Subcutaneous abdominal adipose tissue (tissue), 5 donors: ENCODE data around the gene SOWAHB.
A peak's percentile ranks its signal among the peaks of the same experiment; 100 is the strongest.

ENCODE experiments used
- H3K27ac ChIP-seq: one replicate; pipeline ENCODE4 v1.7.0; 2013; ENCODE audit warnings: low read depth, mild to moderate bottlenecking, inconsistent platforms, low read length, moderate library complexity
- H3K27me3 ChIP-seq, 5 donors: one replicate each; pipeline ENCODE4 v1.7.0; 2013; ENCODE audit warnings: low read length in 5 of 5, inconsistent platforms in 1 of 5; ENCODE audit not compliant: control insufficient read depth in 5 of 5, insufficient read depth in 4 of 5
- H3K36me3 ChIP-seq, 5 donors: one replicate each; pipeline ENCODE4 v1.7.0; 2013; ENCODE audit warnings: low read length in 5 of 5; ENCODE audit not compliant: control insufficient read depth in 5 of 5, insufficient read depth in 5 of 5
- H3K4me1 ChIP-seq, 5 donors: one replicate each; pipeline ENCODE4 v1.7.0; 2013; ENCODE audit warnings: low read length in 5 of 5, mild to moderate bottlenecking in 3 of 5, moderate library complexity in 1 of 5; ENCODE audit not compliant: control insufficient read depth in 5 of 5, insufficient read depth in 5 of 5
- H3K4me3 ChIP-seq, 5 donors: one replicate each; pipeline ENCODE4 v1.7.0; 2013; ENCODE audit warnings: low read length in 5 of 5, low read depth in 1 of 5
- H3K9ac ChIP-seq, 5 donors: one replicate each; pipeline ENCODE4 v1.7.0; 2013; ENCODE audit warnings: low read length in 5 of 5, mild to moderate bottlenecking in 4 of 5, moderate library complexity in 3 of 5
- H3K9me3 ChIP-seq, 5 donors: one replicate each; pipeline ENCODE4 v1.7.0; 2013; ENCODE audit warnings: low read length in 5 of 5; ENCODE audit not compliant: control insufficient read depth in 5 of 5
- donor health status: healthy.
- donor health status: healthy.
- donor health status: healthy.
- donor health status: healthy.
- donor health status: healthy.

Gene SOWAHB

GRCh38 chr4:76897536-76898384 is at the start of gene SOWAHB:
TSS of gene SOWAHB (minus strand) at chr4:76898144. CDS start at chr4:76897849, 295 bp downstream.
- peak within 1 kb of the TSS in 4 of 5 donors; percentile 50 to 67 (median 61) for H3K4me3 ChIP-seq
- no peaks in the 10 kb centered on the region for H3K9me3 ChIP-seq
- peak within 1 kb of the TSS in 2 of 5 donors; percentile 38 to 51 for H3K9ac ChIP-seq
- peaks cover 0 to 24% (median 18%) of the 10 kb centered on the region in 5 donors for H3K4me1 ChIP-seq
- no peaks in the 10 kb centered on the region for H3K36me3 ChIP-seq
- H3K27ac ChIP-seq = no peak within 1 kb of the TSS
- peaks cover 15 to 27% (median 24%) of the 10 kb centered on the region in 5 donors for H3K27me3 ChIP-seq

GRCh38 chr4:76947369-76947768 is 49.4 kb upstream of the SOWAHB start:
- H3K36me3 ChIP-seq = no peaks in the 10 kb centered on the region
- H3K9me3 ChIP-seq = no peaks in the 10 kb centered on the region
- H3K27me3 ChIP-seq = peaks cover 0 to 2% (median 0%) of the 10 kb centered on the region in 5 donors
- H3K9ac ChIP-seq = no peak overlapping the region
- no peak overlapping the region for H3K27ac ChIP-seq
- H3K4me3 ChIP-seq = no peak overlapping the region
- peaks cover 5 to 42% (median 32%) of the 10 kb centered on the region in 5 donors for H3K4me1 ChIP-seq

- Histone ChIP-seq H3K4me3 (no peak overlapping the region), H3K4me1 (peaks cover 5 to 16% (median 15%) of the 10 kb centered on the region in 5 donors), H3K9ac (no peak overlapping the region), H3K36me3 (no peaks in the 10 kb centered on the region), H3K27me3 (peaks cover 0 to 2% (median 0%) of the 10 kb centered on the region in 5 donors), H3K9me3 (peaks cover 0 to 4% (median 0%) of the 10 kb centered on the region in 5 donors), H3K27ac (no peak overlapping the region)
Observed at GRCh38 chr4:76943790-76944189, 45.8 kb upstream of the SOWAHB start.

GRCh38 chr4:76943129-76943620 is 45.2 kb upstream of the SOWAHB start:
- Histone ChIP-seq H3K36me3 (no peaks in the 10 kb centered on the region), H3K9me3 (peaks cover 0 to 4% (median 0%) of the 10 kb centered on the region in 5 donors), H3K4me3 (no peak overlapping the region), H3K4me1 (peaks cover under 1 to 10% (median 9%) of the 10 kb centered on the region in 5 donors), H3K27me3 (no peaks in the 10 kb centered on the region), H3K9ac (no peak overlapping the region), H3K27ac (no peak overlapping the region)

GRCh38 chr4:76939184-76939583 is 41.2 kb upstream of the SOWAHB start:
- Histone ChIP-seq H3K9ac (no peak overlapping the region), H3K27me3 (no peaks in the 10 kb centered on the region), H3K9me3 (peaks cover 0 to 4% (median 0%) of the 10 kb centered on the region in 5 donors), H3K36me3 (no peaks in the 10 kb centered on the region), H3K27ac (no peak overlapping the region), H3K4me1 (peaks cover 0 to 4% (median 0%) of the 10 kb centered on the region in 5 donors), H3K4me3 (no peak overlapping the region)

- Histone ChIP-seq H3K4me3 (no peak overlapping the region), H3K9me3 (no peaks in the 10 kb centered on the region), H3K27ac (no peak overlapping the region), H3K27me3 (no peaks in the 10 kb centered on the region), H3K36me3 (no peaks in the 10 kb centered on the region), H3K9ac (no peak overlapping the region), H3K4me1 (no peaks in the 10 kb centered on the region)
Observed at GRCh38 chr4:76931576-76932276, 33.8 kb upstream of the SOWAHB start.

GRCh38 chr4:76931087-76931486 is 33.1 kb upstream of the SOWAHB start:
- Histone ChIP-seq H3K9me3 (no peaks in the 10 kb centered on the region), H3K27ac (no peak overlapping the region), H3K36me3 (no peaks in the 10 kb centered on the region), H3K4me3 (no peak overlapping the region), H3K27me3 (no peaks in the 10 kb centered on the region), H3K9ac (no peak overlapping the region), H3K4me1 (no peaks in the 10 kb centered on the region)

- no peak overlapping the region for H3K9ac ChIP-seq
- H3K4me3 ChIP-seq = no peak overlapping the region
- H3K9me3 ChIP-seq = no peaks in the 10 kb centered on the region
- H3K4me1 ChIP-seq = no peaks in the 10 kb centered on the region
- no peak overlapping the region for H3K27ac ChIP-seq
- no peaks in the 10 kb centered on the region for H3K36me3 ChIP-seq
- no peaks in the 10 kb centered on the region for H3K27me3 ChIP-seq
Observed at GRCh38 chr4:76930685-76931084, 32.7 kb upstream of the SOWAHB start.

- H3K9ac ChIP-seq = no peak overlapping the region
- no peaks in the 10 kb centered on the region for H3K4me1 ChIP-seq
- no peaks in the 10 kb centered on the region for H3K9me3 ChIP-seq
- no peak overlapping the region for H3K27ac ChIP-seq
- H3K36me3 ChIP-seq = no peaks in the 10 kb centered on the region
- H3K27me3 ChIP-seq = no peaks in the 10 kb centered on the region
- no peak overlapping the region for H3K4me3 ChIP-seq
Observed at GRCh38 chr4:76926841-76927240, 28.9 kb upstream of the SOWAHB start.
